GM12801 (cell line): Measurements from ENCODE around the gene ADRA2B.

Experiments
- TF ChIP-seq, protein P1 (sequence below): IDR thresholded peaks from one replicate; pipeline ENCODE4 v1.5.1; 2011; ENCODE audit warnings: control low read depth; ENCODE audit not compliant: insufficient read length; ENCODE audit errors: extremely low read depth

The ADRA2B gene

DNA sequence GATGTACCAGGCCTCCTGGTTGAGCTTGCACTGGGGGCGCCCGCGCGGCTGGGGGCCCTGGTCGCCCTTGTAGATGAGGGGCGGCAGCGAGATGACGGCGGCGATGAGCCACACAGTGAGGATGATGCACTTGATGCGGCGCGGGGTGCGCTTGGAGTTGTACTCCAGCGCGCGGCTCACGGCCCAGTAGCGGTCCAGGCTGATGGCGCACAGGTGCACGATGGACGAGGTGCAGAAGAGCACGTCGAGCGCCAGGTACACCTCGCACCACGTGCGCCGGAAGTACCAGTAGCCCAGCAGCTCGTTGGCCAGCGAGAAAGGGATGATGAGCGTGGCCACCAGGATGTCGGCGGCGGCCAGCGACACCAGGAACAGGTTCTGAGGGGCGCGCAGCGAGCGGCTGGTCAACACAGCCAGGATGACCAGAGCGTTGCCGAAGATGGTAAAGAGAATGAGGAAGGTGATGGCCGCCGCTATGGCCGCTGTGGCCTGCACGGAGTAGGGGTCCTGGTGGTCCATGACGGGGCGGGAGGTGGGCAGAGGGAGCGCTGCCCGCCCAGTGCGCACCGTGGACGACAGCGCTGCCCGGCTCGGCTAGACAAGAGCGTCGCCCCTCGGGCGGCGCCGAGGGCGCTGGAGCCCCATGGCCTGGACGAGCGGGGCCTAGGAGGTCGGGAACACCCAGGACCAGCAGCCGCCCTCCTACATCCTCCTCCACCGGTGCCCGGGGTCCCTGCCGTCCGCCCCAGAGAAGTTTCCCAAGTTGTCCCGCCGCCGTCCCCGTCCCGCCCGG is 544 bp downstream of the ADRA2B start:
- TF ChIP-seq, protein P1, sequence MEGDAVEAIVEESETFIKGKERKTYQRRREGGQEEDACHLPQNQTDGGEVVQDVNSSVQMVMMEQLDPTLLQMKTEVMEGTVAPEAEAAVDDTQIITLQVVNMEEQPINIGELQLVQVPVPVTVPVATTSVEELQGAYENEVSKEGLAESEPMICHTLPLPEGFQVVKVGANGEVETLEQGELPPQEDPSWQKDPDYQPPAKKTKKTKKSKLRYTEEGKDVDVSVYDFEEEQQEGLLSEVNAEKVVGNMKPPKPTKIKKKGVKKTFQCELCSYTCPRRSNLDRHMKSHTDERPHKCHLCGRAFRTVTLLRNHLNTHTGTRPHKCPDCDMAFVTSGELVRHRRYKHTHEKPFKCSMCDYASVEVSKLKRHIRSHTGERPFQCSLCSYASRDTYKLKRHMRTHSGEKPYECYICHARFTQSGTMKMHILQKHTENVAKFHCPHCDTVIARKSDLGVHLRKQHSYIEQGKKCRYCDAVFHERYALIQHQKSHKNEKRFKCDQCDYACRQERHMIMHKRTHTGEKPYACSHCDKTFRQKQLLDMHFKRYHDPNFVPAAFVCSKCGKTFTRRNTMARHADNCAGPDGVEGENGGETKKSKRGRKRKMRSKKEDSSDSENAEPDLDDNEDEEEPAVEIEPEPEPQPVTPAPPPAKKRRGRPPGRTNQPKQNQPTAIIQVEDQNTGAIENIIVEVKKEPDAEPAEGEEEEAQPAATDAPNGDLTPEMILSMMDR, result no peak

DNA sequence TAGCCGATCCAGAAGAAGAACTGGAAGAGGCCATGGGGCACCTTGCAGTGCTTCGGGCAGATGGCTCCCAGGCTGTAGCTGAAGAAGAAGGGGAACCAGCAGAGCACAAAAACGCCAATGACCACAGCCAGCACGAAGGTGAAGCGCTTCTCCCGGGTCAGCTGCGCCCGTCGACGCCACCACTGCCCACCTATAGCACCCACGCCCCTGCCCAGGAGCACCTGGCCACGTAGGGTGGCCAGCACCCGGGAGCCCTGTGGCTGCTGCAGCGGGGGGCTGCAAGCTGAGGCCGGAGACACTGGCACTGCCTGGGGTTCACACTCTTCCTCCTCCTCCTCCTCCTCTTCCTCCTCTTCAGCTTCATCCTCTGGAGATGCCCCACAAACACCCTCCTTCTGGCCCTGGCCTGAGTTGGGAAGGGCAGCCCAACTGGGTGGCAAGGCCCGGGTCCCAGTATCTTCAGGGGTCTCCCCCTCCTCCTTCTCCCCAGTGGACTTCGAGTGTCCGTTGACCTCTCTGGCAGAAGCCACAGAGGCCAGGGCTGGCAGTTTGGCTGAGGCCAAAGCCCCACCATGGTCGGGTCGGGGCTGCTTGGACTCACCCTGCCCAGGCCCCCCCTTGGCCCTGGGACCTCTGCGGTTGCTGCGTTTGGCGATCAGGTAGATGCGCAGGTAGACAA is 1.3 kb downstream of the ADRA2B start:
- TF ChIP-seq, protein P1, result no peak

DNA sequence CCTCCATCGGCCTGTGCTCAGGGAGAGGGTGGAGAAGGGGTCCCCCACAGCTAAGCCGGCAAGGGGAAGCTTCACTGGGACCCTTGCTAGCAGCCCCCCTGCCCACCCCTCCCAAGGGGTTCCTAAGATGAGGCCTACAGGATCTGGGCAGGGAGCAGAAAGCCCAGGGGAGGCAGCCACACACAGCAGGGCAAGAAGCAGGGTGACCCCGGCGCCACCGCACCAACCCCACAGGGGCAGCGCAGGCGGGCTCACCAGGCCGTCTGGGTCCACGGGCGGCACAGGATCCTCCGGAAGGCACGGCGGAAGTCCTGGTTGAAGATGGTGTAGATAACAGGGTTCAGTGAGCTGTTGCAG is 1.8 kb downstream of the ADRA2B start:
- TF ChIP-seq, protein P1, result no peak

DNA sequence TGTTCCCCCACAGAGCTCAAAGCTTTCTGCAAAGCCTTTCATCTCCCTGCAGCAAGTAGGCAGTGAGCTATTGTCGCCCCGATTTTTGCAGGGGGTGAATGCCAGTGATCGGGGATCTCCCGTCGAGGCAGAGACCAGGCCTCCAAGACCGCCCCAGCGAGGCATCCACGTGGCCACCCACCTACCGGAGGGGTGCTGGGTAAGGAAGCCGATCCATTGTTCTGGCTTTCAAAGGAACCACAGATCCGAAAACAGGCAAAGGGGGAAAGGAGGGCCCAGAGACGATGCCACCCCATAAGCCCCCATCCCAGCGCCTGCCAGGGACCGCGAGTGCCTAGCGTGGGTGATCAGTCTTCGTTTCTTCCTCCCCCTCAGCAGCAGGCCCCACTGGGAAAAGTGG is 2.4 kb downstream of the ADRA2B start:
- TF ChIP-seq, protein P1, result no peak

DNA sequence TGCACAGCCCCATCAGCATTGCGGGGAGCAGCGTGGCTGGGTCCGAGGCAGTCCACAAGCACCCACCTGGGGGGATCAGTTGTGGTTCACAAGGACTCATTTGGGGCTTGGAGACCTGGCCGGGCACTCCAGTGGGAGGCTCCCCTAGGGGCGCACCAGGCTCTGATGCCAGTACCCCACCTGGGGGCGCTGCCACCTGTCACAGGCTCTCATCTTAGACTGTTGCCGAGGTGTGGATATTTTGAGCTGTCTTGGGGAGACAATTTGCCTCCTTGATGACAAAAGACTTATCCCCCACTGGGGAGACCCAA is 3.0 kb downstream of the ADRA2B start:
- TF ChIP-seq, protein P1, result no peak

DNA sequence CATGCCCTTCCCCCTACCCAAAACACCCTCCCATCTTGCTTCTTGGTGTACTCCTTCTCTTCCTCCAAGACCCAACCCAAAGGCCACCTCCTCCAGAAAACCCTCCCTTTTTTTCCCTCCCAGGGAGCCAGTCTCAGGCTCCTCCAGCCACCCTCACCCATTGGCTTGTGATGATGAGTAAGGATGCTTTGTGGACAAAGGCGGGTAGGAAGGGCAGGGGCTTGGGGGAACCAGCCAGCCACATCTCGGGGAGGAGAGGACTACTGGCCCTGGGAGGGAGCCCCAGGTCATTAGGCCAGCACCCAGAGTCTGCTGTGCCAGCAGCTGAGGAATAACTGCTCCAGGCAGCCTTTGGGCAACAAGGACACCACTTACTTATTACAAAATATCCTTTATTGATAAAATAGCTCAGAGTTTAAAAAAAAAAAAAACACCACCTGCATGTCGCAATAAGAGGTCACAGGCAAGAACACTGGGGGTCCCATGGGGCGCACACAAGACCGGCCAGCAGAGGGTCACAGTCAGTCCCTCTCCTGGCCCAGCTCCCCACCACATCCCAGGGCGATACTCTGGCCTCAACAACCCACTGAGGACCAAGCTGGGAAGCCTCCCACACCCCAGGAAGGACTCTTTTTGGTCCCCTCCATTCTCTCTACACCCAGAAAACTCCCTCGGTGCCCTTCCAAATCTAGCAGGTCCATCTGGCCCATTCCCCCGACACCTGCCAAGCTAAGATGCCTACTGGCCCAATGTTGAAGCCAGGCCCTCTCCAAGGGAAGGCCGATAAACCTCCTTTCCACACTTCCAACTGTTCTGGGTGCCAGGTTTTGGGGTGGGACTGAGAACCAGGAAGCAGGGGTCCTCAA is 3.6 kb downstream of the ADRA2B start:
- TF ChIP-seq, protein P1, result no peak

DNA sequence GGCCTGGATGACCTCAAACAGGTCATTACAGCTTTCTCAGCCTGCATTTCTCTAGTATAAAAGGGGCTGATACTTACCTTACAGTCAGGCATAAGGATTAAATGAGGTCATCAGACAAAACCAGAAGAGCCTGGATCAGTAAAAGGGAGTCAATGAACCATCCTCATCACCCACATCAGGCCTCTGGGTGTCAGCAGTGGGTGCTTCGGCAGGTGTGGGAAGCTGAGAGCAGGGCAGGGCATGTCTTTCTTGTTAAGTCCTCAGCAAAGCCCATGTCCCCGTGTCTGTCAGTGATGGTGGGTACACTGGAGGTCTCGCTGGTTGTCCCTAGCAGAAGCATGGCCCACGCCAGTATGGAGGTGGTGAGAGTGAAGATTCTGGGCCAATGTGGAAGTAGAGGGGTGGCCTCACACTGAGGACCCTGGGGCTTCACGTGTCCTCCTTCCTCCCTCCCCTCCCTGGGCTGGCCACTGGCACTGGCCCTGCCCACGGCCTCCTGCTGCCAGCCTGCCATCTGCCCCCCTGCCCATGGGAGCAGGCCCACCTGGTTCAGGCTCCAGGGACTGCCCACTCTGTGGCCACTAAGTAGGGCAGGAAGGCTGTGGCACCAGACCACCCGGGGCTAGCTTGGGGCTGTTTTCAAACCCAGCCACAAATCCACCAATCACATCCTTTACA is 4.4 kb downstream of the ADRA2B start:
- TF ChIP-seq, protein P1, result no peak
